DOHH2 (cell line): ENCODE data around the gene RAB5A.

Experiments
- CTCF ChIP-seq: fragments of 200-600 bp; sonication (generic); IDR thresholded peaks from one replicate; pipeline ENCODE4 v1.5.1; 2014; ENCODE audit warnings: antibody characterized with exemption, mild to moderate bottlenecking, low read depth, low read length; ENCODE audit not compliant: poor library complexity, severe bottlenecking
- EZH2phosphoT487 ChIP-seq: fragments of 200-600 bp; sonication (generic); IDR thresholded peaks from 2 replicates; pipeline ENCODE4 v1.6.1; 2017; ENCODE audit warnings: borderline replicate concordance, mild to moderate bottlenecking, antibody characterized with exemption, low read length, moderate library complexity, mixed read lengths

DNA sequence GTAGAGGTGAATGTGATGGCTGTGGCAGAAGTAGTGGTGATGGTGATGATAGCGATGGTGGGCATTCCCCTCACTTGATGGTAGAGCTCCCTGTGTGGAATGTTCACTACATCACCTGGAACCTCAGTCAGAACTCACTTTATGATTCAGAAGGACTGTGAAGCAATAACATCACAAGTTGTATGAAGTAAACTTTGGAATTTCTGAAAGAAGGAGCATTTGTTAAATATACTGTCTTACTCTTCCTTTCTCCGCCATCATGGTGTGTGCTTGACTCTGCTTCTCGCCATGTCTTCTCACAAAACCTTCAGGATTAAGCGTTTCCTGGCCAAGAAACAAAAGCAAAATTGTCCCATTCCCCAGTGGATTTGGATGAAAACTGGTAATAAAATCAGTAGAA is 65.3 kb downstream of the RAB5A start, which contains the start of gene PP2D1:
- TF ChIP-seq CTCF (no peak), EZH2phosphoT487 (no peak)
